Tibial artery (tissue), 4 donors: ENCODE measurements around the gene ABCG1.

Source experiments
- DNase-seq, 2 donors: peaks; one replicate each; pipeline ENCODE4 v3.0.0-alpha.2; 2019
- H3K27ac ChIP-seq, 2 donors: fragments of 200-600 bp; sonication (generic) in 1 of 2; 1 replicate in 1 of 2; 2 replicates in 1 of 2; pipeline ENCODE4 v1.5.1; 2018 to 2019; ENCODE audit warnings: mild to moderate bottlenecking in 1 of 2
- H3K27me3 ChIP-seq, 2 donors: fragments of 200-600 bp; sonication (generic) in 1 of 2; one replicate each; pipeline versions ENCODE4 v1.5.1 to v1.6.0; 2016 to 2019
- H3K36me3 ChIP-seq, 3 donors: fragments of 200-600 bp; sonication (generic) in 2 of 3; one replicate each; pipeline ENCODE4 v1.5.1; 2016 to 2019; ENCODE audit warnings: mild to moderate bottlenecking in 2 of 3
- H3K4me1 ChIP-seq, 4 donors: fragments of 200-600 bp; sonication (generic) in 2 of 4; 1 replicate in 3 of 4; 2 replicates in 1 of 4; pipeline ENCODE4 v1.5.1; 2016 to 2019
- H3K4me3 ChIP-seq, 2 donors: fragments of 200-600 bp; sonication (generic) in 1 of 2; 1 replicate in 1 of 2; 2 replicates in 1 of 2; pipeline ENCODE4 v1.5.1; 2018 to 2019; ENCODE audit warnings: mild to moderate bottlenecking in 2 of 2
- H3K9me3 ChIP-seq, 3 donors: fragments of 200-600 bp; sonication (generic) in 1 of 3; one replicate each; pipeline ENCODE4 v1.5.1; 2016 to 2019
- CTCF ChIP-seq, 2 experiments: fragments of 200-600 bp in 1 of 2; fragments of 450-650 bp in 1 of 2; IDR thresholded peaks; one replicate each; pipeline ENCODE4 v1.5.1; 2017 to 2019; ENCODE audit warnings: antibody characterized with exemption in 2 of 2, mild to moderate bottlenecking in 1 of 2, moderate library complexity in 1 of 2
- intact Hi-C: fragments of 100-400 bp; cut with DNase I; formaldehyde crosslinking; loops from one replicate; pipeline ENCODE4 v1.15.0; 2023; ENCODE audit warnings: low total_unique reads

Gene ABCG1

GRCh38 chr21:42317826-42318746 lies 99.1 kb downstream of the ABCG1 start:
- no peaks in the 10 kb centered on the region for H3K4me1 ChIP-seq
- peaks cover 0 to 44% of the 10 kb centered on the region in 2 donors for H3K27me3 ChIP-seq
- H3K4me3 ChIP-seq, result no peak overlapping the region
- no peaks in the 10 kb centered on the region for H3K9me3 ChIP-seq
- no peaks in the 10 kb centered on the region for H3K36me3 ChIP-seq
- TF ChIP-seq CTCF (IDR thresholded peaks at IDR 0.05), result no peak
- DNase-seq, result no peak
- H3K27ac ChIP-seq, result no peak overlapping the region
- intact Hi-C loops, result no loop called here

- no peak for DNase-seq
- H3K4me3 ChIP-seq, result no peak overlapping the region
- no peaks in the 10 kb centered on the region for H3K36me3 ChIP-seq
- intact Hi-C loops, result no loop called here
- H3K27ac ChIP-seq, result no peak overlapping the region
- peaks cover 0 to 41% of the 10 kb centered on the region in 2 donors for H3K27me3 ChIP-seq
- H3K9me3 ChIP-seq, result no peaks in the 10 kb centered on the region
- no peak for TF ChIP-seq CTCF (IDR thresholded peaks at IDR 0.05)
- H3K4me1 ChIP-seq, result no peaks in the 10 kb centered on the region
Observed at GRCh38 chr21:42319376-42319775, 100.4 kb downstream of the ABCG1 start.

GRCh38 chr21:42319851-42320572 lies 101.1 kb downstream of the ABCG1 start:
- Histone ChIP-seq H3K4me1 (no peaks in the 10 kb centered on the region), H3K27me3 (peaks cover 0 to 37% of the 10 kb centered on the region in 2 donors), H3K27ac (no peak overlapping the region), H3K9me3 (no peaks in the 10 kb centered on the region), H3K4me3 (no peak overlapping the region), H3K36me3 (no peaks in the 10 kb centered on the region)
- TF ChIP-seq CTCF (IDR thresholded peaks at IDR 0.05), result no peak
- DNase-seq, result no peak
- intact Hi-C loops, result no loop called here

GRCh38 chr21:42320791-42321190 lies 101.9 kb downstream of the ABCG1 start:
- no peaks in the 10 kb centered on the region for H3K36me3 ChIP-seq
- no peaks in the 10 kb centered on the region for H3K4me1 ChIP-seq
- H3K4me3 ChIP-seq, result no peak overlapping the region
- peaks cover 0 to 40% of the 10 kb centered on the region in 2 donors for H3K27me3 ChIP-seq
- DNase-seq, result no peak
- H3K9me3 ChIP-seq, result no peaks in the 10 kb centered on the region
- no peak overlapping the region for H3K27ac ChIP-seq
- TF ChIP-seq CTCF (IDR thresholded peaks at IDR 0.05), result no peak
- intact Hi-C loops, result no loop called here

DNA sequence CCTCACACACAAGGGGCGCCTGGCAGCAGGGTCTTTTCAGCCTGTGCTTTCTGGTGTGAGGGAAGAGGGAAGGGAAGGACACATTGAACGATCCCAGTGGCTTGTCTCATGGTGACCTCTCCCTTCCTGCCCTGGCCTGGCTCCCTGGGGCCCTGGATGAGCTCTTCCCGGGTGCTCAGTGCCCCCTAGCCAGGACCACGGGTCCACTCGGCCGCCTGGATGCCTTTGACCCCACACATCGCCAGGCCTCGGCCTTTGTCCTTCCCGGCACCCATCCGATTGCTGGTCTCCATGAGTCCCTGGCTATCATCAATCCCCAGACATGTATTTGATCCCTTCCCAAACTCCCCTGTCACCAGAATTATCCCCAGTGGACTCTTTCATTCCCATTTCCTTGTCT lies 102.3 kb downstream of the ABCG1 start:
- Histone ChIP-seq H3K27ac (no peak overlapping the region), H3K4me3 (no peak overlapping the region), H3K9me3 (no peaks in the 10 kb centered on the region), H3K4me1 (no peaks in the 10 kb centered on the region), H3K36me3 (no peaks in the 10 kb centered on the region), H3K27me3 (peaks cover 0 to 40% of the 10 kb centered on the region in 2 donors)
- DNase-seq, result no peak
- intact Hi-C loops, result no loop called here
- no peak for TF ChIP-seq CTCF (IDR thresholded peaks at IDR 0.05)
